ENCODE data around the gene NXPE4. TPM values are rescaled to one million over a fixed set of nuclear protein-coding genes. Genes with fewer than 3 reads are reported as not detected.

NXPE4 gene
- total RNA-seq, 1 donor from 2014 or later = not detected

DNA sequence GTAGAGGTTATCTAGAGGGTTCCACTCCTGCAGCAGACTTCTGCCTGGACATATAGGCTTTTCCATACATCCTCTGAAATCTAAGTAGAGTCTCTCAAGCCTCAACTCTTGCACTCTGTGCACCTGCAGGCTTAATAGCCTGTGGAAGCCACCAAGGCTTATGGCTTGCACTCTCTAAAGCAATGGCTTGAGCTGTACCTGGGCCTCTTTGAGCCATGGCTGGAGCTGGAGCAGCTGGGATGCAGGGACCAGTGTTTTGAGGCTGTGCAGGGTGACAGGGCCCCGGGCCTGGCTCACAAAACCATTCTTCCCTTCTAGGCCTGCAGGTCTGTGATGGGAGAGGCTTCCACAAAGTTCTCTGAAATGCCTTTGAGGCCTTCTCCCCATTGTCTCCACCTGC lies 2.9 kb upstream of the NXPE4 start:
- H3K27ac Mint-ChIP-seq (ENCODE audit: unreplicated experiment) = no peak overlapping the region
- TF ChIP-seq, protein P1, sequence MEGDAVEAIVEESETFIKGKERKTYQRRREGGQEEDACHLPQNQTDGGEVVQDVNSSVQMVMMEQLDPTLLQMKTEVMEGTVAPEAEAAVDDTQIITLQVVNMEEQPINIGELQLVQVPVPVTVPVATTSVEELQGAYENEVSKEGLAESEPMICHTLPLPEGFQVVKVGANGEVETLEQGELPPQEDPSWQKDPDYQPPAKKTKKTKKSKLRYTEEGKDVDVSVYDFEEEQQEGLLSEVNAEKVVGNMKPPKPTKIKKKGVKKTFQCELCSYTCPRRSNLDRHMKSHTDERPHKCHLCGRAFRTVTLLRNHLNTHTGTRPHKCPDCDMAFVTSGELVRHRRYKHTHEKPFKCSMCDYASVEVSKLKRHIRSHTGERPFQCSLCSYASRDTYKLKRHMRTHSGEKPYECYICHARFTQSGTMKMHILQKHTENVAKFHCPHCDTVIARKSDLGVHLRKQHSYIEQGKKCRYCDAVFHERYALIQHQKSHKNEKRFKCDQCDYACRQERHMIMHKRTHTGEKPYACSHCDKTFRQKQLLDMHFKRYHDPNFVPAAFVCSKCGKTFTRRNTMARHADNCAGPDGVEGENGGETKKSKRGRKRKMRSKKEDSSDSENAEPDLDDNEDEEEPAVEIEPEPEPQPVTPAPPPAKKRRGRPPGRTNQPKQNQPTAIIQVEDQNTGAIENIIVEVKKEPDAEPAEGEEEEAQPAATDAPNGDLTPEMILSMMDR (conservative IDR thresholded peaks at IDR 0.05) = no peak
- no peak for DNase-seq (ENCODE audit: low read depth, low spot score)

DNA sequence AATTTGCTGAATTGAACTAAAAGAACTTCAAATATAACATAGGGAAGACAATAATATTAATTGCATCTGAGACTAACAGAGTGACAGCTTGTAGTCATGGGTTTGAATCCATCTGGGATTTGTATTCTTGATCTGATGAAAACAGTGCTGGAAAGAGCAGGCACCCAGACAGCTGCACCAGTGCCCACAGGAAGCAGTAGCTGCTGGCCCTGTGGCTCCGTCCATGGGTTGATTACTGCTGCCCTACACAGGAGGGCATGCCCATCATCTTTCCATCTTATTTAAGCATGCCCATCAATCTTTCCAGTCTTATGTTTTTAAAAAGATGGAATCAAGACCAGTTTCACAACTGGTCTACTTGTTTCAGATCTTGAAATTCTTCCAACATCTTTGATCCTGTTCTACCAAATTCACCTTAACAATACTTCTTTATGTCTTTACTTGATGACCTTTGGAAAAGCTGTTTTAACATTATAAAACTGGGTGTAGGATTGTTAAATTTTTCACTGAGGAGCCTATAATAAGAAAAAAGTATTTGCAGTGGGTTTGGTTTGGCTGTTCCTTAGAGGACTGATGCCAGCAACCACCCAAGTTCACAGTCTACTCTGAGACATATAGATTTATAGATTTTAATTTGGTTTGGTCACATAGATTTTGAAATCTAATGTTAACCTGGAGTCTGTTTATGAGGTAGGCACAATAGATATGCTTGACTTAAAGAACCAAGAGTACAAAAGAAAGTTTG lies 761 bp upstream of the NXPE4 start:
- Mint-ChIP-seq H3K27me3 (ENCODE audit: low read depth) (peaks cover 20% of the 10 kb centered on the region), H3K36me3 (ENCODE audit: low read depth) (no peaks in the 10 kb centered on the region), H3K27ac (ENCODE audit: unreplicated experiment) (no peak overlapping the region), H3K4me3 (no peak overlapping the region), H3K4me1 (no peaks in the 10 kb centered on the region), H3K9me3 (no peaks in the 10 kb centered on the region)
- no peak for DNase-seq (ENCODE audit: low read depth, low spot score)
- TF ChIP-seq, protein P1 (conservative IDR thresholded peaks at IDR 0.05) = no peak

More for the DNA sequence above, 2.9 kb upstream of the NXPE4 start:
- H3K36me3 Mint-ChIP-seq (ENCODE audit: low read depth) = no peaks in the 10 kb centered on the region
- peaks cover 5% of the 10 kb centered on the region for H3K9me3 Mint-ChIP-seq
- peaks cover 3% of the 10 kb centered on the region for H3K27me3 Mint-ChIP-seq (ENCODE audit: low read depth)
- no peak overlapping the region for H3K4me3 Mint-ChIP-seq
- no peaks in the 10 kb centered on the region for H3K4me1 Mint-ChIP-seq

DNA sequence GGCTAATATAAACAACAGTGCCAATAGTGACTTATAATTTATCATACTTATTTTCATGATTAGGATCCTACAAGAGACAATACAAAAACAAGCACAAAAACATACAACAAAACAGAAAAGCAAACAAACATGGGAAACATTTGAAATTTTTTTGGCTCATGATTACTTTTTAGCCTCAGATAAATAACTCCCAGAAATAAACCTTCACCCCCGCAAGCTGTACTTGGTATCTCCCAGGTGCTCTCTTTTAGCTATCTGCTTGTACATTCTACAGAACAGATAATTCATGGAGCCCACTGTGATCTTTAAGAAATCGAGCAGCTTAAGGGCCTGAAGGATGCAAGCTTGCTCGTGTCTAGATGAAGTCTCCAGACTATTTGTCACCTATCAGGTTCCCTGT lies 883 bp downstream of the NXPE4 start:
- H3K4me1 Mint-ChIP-seq = no peaks in the 10 kb centered on the region
- H3K27ac Mint-ChIP-seq (ENCODE audit: unreplicated experiment) = no peak overlapping the region
- DNase-seq (ENCODE audit: low read depth, low spot score) = no peak
- no peaks in the 10 kb centered on the region for H3K36me3 Mint-ChIP-seq (ENCODE audit: low read depth)
- TF ChIP-seq, protein P1 (conservative IDR thresholded peaks at IDR 0.05) = no peak
- peaks cover 23% of the 10 kb centered on the region for H3K27me3 Mint-ChIP-seq (ENCODE audit: low read depth)
- no peaks in the 10 kb centered on the region for H3K9me3 Mint-ChIP-seq
- H3K4me3 Mint-ChIP-seq = no peak overlapping the region

DNA sequence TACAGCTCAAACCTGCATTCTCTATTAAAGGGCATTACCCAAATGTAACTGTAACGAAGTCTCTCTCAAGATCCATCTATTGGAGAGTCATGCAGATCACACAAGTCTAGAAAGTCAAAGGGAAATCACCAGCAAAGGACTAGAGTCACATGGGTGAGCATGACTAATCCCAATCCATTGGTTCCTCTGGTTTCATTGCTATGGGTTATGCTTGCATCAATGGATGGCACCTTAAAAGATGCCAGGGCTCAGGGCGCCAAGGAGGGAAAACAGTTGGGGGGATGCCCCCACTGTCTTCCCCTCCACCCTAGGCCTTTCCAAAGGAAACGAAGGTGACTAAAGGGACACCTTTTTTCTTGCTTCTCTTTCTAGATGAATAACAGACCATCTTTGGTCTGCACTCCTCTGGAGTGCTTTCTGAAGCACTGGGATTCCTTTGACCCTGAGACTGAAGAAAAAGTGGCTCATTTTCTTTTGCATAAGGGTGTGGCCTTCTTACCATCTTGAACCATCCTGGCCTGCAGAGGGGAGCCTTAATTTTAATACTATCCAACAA lies 8.1 kb downstream of the NXPE4 start:
- no peaks in the 10 kb centered on the region for H3K4me1 Mint-ChIP-seq
- H3K9me3 Mint-ChIP-seq = peaks cover 30% of the 10 kb centered on the region
- DNase-seq (ENCODE audit: low read depth, low spot score) = no peak
- H3K27me3 Mint-ChIP-seq (ENCODE audit: low read depth) = peaks cover 11% of the 10 kb centered on the region
- TF ChIP-seq, protein P1 (conservative IDR thresholded peaks at IDR 0.05) = no peak
- H3K27ac Mint-ChIP-seq (ENCODE audit: unreplicated experiment) = no peak overlapping the region
- H3K4me3 Mint-ChIP-seq = no peak overlapping the region
- H3K36me3 Mint-ChIP-seq (ENCODE audit: low read depth) = peaks cover 6% of the 10 kb centered on the region

DNA sequence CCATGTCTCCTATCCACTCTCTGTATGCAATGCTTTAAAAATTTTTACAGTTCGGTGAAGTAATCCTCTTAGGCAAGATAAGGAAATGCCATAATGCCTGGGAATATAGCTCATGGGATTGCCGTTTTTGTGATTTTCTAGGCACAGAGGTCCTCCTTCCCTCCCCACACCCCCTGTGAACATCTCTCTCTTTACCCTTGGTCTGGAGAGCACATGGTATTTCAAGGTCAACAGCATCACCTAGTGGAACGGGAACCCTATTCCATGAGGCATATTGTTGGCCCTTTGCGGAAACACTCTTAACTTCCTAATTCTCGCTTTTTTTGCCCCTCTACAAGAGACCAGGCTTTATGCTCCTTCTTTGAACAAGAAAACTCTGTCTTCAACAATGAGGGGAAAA lies 8.8 kb downstream of the NXPE4 start:
- DNase-seq (ENCODE audit: low read depth, low spot score) = no peak
- Mint-ChIP-seq H3K27me3 (ENCODE audit: low read depth) (peaks cover 4% of the 10 kb centered on the region), H3K27ac (ENCODE audit: unreplicated experiment) (no peak overlapping the region), H3K36me3 (ENCODE audit: low read depth) (peaks cover 6% of the 10 kb centered on the region), H3K4me1 (no peaks in the 10 kb centered on the region), H3K4me3 (no peak overlapping the region), H3K9me3 (peaks cover 30% of the 10 kb centered on the region)
- TF ChIP-seq, protein P1 (conservative IDR thresholded peaks at IDR 0.05) = no peak

Data from neural crest cell (in vitro differentiated cells).